NCI-H187 treated with DMSO at 0.1 percent for 48 hours (cell line): ENCODE data around the gene ACTG1.

Source experiments
- DNase-seq: peaks from one replicate; lab custom pipeline; 2025; lab: John Stamatoyannopoulos, UW

Gene ACTG1

DNA sequence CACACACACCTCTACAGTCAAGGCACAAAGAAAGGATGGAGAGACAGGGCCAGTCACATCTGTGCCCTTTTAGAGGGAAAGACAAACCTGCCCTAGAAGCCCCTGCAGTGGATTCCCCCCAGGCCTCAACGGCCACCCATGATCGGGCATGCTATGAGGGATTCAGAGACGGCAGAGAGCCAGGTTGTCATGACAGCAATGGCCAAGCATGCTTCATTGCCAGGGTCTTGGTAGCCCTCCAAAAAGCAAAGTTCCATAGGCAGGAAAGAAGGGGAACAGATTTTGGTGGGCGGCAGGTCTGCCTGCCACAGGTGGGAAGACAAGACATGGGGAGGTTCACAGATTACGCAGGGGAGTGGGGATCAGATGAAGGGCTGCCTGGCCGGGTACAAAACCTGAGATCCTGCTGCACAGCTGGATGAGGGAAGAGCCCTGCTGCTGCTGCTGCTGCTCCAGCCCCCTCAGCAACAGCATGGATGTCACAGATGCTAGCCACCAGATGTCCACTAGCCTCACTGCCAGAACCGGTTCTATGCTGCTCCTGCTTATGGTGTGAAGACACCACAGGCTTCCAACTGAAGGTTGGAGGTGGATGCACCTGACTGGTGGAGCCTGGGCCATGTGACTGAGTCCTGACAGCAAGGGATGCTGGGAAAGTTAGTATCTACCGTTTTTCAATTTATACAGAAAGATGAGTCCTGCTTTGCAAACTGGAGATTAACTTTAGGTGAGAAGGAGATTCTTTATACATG is 17.8 kb downstream of the ACTG1 start:
- DNase-seq, result no peak

DNA sequence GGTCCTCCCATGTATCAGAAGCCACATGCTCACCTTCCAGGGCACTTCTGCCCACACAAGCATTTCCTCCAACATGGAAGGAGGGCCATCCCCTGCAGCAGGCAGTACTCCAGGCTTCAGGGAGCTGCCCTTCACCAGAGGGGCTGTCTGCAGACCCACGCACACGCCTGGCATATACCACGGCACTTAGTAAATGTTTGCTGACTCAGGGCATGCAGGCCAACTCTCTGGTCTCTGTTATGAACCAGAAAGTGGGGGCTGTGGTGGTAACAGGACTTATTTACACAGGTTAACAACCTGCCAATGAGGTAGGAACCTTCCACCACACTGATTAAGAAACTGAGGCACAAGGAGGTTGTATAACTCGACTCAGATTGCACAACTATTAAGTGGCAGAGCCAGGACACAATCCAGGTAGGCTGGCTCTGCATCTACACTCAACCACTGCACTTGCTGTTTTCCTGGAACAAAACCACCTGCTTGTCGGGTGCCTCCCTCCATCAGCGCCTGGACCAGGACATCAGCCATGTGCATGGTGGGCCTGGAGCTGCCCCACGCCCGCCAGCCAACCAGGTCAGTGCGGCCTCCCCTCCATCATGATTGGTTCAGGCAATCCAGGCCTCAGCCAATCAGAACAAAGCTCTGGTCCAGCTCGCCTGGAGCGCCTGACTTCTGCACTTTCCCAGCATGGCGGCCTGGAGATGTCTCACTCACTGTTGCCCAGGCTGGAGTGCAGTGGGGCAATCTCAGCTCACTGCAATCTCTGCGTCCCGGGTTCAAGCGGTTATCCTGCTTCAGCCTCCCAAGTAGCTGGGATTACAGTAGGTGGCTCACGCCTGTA is 19.2 kb downstream of the ACTG1 start:
- DNase-seq, result no peak

DNA sequence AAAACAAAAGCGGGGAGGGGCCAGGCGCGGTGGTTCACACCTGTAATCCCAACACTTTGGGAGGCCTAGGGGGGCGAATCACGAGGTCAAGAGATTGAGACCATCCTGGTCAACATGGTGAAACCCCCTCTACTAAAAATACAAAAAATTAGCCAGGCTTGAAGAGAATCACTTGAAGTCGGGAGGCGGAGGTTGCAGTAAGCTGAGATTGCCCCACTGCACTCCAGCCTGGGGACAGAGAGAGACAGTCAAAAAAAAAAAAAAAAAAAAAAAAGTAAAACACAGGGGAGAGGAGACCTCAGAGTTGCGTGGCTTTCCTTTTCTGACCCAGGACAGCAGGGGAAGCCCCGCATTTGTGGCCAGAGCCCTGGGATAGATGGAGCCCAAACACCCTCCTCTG is 19.9 kb downstream of the ACTG1 start:
- DNase-seq, result no peak

DNA sequence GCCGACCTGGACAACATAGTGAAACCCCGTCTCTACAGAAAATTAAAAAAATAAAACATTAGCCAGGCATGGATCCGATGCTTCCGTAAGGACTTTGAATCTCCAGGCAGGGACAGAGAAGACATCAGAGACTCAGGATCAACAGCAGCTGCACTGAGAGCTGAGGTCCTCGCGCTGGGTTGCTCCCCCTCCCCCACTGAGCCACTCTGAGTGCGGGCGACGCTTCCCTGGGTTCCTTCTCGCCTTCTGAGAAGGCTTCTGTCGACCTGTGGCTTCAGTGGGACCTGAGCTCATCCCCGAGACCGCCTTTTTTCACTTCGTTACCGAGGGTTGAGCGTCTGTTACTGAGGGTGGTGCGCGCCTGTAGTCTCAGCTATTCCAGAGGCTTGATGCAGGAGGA is 20.4 kb downstream of the ACTG1 start:
- no peak for DNase-seq

DNA sequence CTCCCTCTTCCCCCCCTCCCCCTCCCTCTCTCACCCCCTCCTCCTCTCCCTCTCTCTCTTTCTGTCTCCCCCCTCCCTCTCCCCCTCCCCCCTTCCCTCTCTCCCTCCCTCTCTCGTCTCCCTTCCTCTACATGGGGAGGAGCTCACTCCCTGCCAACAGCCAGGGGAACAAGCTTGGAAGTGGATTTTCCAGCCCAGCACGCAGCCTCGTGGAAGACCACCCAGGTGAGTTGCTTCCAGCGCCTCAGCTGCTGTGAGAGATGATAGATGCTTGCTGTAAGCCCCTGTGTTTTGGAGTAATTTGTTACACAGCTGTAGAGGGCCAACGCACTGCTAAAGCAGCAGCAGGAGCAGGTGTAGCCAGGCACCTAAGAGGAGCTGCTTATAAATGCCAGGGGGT is 20.8 kb downstream of the ACTG1 start:
- no peak for DNase-seq

DNA sequence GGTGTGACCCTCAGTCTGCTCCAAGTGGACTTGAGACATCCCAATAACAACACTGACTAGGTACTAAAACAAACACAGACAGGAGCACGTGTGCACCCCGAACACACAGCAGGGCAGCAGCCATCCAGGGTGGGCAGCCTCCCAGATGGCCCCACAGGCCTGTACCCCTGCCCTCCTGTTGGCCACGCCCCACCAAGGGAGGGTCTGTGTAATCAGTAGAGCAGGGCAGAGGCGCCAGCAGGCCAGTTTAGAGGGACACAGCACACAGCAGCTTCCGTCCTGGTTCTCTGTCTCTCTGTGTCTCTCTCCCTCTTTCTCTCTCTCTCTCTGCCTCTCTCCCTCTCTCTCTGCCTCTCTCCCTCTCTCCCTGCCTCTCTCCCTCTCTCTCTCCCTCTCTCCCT is 21.4 kb downstream of the ACTG1 start:
- DNase-seq, result no peak

DNA sequence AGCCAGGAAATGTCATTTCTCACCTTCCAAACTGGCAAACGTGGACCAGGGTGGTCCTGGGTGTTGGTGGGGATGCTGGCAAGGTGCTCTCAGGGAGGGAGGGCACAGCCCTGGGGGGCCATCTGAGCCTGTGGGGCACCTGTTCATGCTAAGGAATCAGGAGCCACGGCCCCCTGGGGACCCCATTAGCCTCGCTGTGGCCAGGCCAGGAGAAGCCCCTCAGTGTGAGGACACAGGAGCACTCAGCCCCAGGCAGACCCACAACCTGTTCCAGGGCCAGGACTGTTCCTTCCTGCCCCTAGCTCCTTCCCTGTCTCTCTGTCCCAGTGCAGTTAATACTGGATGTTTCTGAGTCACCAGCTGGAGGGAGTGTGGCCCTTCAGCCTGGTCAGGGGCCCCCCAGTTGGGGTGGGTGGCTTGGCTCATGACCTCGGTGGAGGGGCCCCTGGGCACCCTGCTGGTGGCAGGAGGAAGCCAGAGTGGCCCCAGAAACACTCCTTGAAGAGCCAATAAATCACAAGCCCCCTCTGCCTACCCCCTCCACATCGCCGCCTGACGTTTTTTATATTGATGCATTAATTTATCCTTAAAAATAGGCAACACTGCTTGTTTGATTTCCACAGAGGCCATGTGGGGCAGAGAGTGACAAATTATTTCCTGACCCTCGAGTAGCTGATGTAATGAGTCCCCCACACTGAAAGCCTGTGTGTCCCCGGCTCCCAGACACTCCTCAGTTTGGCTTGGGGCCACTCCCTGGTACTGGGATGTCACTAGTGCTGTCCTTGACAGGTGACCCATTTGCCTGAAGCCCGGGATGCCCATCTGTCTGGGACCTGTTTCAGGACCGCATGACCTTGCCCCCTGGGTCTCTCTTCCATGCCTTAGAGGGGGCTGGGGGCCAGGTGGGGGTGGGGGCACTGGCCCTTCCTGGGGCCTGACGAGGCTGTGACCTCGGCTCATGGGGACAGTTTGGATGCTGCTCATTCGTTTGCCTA is 22.3 kb downstream of the ACTG1 start:
- no peak for DNase-seq

DNA sequence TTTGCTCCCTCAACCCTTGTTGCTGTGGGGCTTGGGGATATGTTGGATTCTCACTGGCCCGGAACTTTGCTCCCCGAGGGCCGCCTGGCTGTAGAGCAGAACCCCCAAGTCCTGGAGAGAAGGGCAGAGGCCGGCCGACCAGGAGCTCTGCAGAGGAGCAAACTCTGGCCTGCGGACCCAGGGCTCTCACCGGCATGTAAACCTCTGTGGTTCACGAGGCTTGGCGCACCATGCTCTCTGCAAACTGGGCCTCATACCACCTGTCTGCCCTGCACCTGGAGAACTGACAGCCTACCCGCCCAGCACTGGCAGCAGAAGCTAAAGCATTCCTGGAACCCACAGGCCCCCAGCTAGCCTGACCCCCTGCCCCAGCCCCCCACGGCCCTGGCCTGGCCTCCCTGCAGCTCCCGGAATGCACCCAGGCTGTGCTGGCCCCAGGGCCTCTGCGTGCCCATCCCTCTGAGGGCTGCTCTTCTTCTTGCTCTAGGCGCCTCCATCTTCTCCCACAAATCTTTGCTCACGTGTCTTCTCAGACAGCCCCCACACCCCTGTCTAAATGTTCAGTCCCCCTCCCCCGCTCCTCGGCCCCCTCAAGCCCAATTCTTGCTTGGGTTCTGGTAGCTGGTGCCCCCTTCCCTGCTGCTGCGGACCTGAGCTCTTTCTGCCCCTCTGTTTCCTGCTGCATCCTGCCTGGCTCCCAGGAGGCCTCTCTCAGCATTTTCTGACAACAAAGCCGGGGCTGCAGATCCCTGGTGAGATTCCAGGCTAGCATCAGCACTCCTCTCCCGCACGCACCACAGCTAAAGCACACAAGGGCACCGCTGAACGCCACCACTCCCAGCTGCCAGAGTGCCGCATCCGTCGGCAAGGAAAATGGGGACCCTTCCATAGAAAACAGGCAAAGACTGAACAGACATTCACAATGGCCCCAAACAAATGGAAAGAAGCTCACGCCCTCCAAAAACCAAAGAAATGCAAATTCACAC is 23.3 kb downstream of the ACTG1 start:
- no peak for DNase-seq

DNA sequence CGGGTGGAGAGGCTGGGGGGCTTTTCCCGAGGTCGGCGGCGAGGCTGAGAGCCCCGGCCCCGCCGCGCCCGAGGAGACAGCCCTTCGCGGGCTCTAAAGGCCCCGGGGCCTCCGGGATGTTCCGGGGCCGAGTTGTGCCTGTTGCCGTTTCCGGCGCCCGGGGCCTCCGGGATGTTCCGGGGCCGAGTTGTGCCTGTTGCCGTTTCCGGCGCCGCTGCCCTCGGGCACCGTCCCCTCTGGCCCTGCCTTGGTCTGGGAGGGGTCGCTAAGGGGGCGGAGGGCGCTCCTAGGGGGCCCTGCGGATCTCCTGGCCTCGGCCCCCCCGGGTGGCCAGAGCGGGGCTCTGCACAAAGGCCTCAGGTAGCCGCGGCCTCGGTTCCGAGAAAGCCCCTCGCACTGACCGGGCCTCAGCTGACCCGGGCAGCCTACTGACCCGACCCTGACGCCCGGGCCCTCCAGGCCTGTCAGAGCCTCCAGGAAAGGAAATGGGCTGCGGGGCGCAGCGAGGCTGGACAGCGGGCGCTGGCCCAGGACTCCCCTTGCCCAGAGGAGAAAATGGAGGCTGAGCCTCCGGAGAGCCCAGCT is 24.2 kb downstream of the ACTG1 start:
- DNase-seq, result no peak

DNA sequence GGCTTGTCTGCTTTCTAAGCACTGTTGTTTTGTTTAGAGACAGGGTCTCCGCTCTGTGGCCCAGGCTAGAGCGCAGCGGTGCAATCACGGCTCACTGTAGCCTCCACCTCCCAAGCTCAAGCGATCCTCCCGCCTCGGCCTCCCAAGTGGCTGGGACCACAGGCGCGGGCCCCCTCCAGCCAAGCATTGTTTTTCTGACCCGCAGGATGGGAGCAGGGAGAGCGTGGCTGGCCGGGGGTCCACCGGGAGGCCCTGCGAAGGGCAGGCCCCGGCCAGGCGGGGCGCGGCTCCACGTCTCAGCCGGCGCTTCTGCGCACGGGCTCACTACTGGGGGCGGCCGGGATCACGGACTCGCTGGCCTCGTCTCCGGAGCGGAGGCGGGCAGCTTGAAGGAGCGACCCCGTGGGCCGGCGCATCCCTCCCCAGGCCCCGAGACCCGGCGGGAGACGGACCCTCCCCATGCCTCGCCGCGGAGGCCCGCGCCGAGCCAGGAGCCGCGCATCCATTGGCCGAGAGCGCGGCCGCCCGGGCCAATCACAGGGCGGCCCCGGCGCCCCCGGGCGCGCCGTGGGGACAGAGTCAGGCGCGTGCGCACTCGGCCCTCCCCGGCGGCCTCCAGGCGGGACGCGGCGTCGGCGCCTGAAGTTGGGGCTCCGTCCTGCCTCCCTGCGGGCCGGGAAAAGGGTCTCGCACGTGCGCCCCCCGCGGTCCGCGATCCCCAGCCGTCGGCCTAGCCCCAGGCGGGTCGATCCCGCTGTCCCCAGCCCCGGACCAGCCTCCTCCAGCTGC is 24.9 kb downstream of the ACTG1 start:
- no peak for DNase-seq

DNA sequence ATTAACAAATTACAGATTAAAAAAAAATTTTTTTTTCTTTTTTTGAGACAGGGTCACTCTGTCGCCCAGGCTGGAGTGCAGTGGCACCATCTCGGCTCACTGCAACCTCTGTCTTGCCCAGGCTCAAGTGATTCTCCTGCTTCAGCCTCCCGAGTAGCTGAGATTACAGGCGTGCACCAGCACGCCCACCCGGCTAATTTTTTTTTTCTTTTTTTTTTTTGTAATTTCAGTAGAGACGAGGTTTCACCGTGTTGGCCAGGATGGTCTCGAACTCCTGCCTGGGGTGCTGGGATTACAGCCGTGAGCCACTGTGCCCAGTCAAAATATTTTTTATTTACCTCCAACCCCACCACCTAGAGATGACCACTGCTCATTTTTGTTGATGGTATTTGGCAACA is 25.5 kb downstream of the ACTG1 start:
- no peak for DNase-seq

DNA sequence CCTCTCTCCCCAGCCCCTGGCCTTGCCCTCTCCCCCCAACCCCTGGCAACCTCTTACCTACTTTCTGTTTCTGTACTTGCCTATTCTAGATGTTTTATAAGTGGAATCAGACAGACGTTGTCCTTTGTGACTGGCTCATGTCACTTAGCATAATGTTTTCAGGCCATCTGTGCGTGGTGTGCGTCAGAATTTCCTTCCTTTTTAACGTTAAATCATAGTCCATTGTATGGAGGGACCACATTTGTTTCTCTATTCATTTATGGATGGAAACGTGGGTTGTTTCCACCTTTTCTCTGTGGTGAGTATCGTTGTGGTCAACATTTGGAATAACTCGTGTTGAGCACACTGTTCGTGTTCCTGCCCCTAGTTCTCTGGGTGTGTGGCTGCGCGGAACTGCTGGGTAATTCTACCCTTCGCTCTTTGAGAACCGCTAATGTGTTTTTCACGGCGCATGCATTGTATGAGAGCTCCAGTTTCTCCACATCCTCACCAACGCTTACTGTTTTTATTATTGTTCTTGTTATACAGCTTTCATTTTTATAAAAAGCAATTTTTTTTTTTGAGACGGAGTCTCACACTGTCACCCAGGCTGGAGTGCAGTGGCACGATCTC is 26.3 kb downstream of the ACTG1 start:
- DNase-seq, result no peak

DNA sequence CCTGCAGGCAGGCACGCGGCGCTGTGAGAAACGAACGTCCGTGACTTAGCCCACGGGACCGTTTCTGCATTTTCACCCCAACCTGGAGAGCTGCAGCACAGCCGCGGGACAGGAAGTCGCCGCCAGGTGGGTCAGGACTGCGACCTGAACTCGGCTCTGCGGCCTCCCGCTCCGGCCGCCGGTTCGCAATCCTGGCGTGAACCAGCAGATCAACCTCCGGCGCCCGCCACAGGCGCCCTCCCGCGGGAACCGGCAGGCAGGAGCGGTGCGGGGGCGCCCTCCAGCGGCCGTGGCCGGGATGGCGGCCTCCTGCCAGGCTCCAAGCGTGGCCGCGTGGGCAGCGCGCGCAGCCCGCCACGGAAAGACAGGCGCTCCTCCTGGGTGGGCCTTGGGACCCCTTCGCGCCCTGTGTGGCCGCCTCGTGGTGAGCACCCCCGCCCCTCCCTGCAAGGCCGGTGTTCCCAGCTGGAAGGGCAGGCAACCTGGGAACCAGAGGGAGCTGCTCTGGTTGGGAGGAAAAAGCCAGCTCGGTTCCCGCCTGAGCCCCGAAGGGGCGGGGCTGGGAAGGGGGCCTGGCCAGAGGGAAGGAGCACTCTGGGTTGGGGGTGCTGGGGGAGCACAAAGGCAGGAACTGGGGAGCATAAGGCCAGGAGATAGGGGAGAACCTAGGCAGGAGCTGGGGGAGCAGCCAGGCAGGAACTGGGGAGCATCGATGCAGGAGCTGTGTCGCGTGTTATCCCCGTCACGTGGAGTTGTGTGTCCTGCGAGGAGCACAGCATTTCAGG is 28.2 kb downstream of the ACTG1 start:
- no peak for DNase-seq

DNA sequence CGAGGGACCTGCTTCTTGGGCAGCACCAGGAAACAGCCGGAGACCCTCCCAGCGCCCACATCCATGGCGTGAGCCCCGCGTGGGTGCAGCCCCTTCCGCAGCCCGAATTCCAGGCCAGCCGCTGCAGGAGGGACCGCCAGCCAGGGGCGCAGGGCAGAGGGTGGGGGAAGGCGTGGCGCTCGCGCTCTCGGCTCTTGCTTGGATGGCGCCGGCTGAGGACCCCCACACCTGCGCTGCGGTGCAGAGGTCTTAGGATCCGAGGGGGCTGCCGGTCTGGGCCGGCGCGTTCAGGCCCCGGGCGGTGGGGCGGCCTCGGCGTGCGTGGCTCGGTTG is 28.8 kb downstream of the ACTG1 start:
- no peak for DNase-seq

DNA sequence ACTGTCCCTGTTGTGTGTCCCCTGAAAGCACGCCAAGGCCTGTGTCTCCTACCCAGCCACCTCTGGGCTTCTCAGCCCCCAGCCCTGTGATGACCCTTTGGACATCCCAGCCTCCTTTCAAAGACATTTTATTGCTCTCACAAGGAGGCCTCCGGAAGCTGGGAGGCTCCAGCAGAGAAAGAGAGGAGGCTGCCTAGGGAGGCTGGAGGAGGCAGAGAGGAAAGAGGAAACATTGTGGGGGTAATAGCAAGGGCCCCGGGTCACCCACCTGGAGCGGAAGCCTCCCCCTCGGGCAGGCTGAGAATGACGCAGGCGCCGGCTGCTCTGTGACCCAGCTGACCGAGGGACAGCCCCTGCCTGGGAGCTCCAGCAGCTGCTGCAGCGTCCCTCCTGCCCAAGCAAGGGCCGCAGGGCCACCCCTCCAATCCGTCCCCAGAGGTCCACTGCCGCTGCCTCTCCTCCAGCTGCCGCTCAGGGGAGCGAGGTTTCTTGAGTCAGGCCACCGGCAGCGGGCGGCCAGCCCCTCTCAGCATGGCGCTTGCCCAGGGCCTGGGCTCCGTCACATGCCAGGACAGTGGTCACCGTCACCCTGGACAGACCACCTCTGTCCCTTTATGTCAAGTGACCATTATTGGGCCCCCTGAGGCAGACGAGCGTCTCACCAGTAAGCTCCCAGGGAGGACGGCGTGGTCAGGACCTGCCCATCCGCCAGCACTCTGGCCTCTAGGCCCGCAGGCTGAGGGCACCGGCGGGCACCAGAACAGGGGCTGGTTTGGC is 29.3 kb downstream of the ACTG1 start:
- no peak for DNase-seq

DNA sequence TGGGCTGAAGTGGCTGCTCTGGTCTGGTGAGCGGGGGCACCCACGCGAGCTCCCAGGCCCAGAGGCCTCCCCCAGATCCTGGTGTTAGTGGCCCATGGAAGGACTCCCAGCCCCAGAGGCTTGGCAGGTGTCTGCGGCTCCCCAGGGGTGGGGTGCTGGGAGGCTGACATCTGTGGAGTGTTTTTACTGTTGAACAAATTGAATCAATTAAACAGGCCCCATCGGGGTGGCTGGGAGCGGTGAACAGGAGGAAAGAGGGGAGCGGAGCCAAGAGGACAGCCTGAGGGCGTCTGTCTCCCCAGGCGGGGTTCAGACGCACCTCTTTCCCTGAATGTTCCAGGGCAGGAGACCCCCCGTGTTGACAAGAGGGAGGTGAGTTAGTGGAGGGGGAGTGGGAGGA is 29.9 kb downstream of the ACTG1 start:
- no peak for DNase-seq

DNA sequence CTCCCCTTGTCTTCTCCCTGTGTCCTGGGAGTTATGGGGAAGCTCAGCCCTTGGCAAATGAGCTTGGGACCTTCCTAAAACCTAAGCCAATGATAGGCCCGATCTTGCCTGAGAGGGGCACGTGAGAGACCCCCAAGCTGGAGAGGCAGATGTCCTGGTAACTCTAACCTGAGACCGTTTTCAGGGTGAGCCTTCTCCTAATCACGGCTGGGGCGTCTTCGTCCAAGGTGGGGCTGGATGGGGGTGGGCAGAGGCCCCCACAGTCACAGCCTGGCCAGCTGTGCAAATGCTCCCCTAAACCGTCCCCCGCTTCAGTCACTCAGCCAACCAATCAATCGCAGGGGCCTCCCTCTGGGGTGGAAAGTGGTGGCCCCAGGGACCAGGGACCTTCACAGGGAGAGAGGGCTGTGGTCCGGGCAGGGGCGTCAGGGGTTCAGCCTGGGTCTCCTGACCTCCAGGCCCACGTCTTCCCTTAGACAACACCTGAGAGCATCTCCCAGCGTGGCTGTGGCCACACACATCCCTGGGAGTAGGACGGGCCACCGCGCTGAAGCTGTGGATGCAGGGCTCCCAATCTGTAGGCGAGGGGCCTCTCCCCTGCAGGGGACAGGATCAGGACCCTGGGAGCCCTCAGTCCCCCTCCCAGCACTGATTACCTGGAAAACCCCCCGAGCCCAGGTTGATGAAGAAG is 30.6 kb downstream of the ACTG1 start:
- DNase-seq, result no peak
